ENCODE data around the gene GFI1B.
"Not testable (repeated sequence)": the region's sequence is repeated elsewhere in the genome, so short reads cannot be mapped to it uniquely, and the experiment has no call there.

GFI1B gene

DNA sequence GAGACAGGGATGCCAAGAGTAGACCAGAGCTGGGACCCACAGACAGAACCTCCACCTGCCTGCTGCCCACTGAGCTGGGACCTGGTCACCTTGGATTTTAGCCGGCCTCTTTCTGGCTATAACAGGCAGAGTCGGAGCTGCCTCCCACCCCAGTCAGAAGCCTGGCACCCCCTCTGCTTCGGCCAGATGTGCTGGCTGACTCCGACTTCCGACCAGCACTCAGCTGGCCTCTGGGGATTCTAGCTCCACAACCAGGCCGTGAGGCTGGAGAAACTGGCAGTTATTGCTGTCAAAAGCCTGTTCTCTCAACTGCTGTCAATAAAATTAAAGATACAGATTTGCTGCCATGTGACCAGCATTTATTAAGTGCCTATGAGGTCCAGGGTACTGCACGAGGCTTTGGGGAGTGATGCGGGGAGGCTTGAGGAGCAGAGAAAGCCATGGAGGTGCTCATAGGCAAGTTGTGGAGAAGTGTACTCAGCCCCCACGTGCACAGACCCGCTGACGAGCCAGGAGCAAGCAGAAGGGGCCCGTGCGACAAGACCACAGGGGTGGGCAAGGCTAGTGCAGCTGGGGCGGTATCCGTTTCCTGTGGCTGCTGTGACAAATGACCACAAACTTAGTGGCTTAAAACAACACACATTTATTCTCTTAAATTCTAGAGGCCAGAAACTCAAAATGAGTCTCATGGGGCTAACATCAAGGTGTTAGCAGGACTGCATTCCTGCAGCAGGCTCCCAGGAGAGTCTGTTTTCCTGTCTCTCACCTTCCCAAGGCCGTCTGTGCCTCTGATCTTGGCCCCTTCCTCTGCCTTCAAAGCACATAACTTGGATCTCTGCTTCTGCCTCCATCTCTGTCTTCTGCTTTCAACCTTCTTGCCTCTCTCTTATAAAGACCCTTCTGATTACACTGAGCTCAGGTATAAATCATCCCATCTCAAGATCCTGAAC lies 13.1 kb downstream of the GFI1B start:
- DNase-seq: no peak

GRCh38 chr9:132993511-132993939 lies 15.0 kb downstream of the GFI1B start:
- no peak for DNase-seq

DNA sequence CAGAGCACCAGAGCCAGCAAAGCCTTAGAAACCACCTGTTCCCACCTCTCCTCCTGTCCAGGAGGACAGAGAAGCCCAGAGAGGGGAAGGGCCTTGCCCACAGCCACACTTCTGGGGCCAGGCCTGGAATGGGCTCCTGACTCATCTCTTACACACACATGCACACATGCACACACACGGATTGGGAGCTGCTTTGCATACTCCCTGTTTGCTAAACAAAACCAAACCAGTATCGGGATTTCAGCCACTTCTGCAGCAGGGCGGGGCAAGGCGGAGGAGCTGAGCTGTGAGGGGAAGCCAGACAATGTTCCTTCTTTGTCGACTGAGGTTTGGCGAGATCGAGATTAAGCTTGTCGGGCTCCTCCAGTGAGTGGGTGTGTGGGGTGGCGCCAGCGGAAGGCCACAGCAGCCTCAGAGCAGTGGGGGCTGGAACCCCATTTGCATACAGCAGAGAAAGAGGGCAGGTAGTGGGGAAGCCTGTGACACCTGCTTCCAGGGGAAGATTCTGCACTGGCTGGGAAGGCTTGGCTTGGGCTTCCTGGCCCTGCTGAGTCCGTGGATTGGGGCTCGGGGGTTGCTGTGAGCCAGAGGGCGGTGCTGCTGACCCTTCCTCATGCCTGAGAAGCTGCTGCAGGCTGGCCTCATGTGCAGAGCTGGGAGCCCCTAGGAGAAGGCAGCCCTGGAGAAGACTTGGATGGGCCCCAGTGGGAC lies 16.1 kb downstream of the GFI1B start:
- DNase-seq: no peak

GRCh38 chr9:132995121-132995420 lies 16.6 kb downstream of the GFI1B start:
- no peak for DNase-seq

- DNase-seq: no peak
Observed at GRCh38 chr9:132995879-132996278, 17.4 kb downstream of the GFI1B start.

DNA sequence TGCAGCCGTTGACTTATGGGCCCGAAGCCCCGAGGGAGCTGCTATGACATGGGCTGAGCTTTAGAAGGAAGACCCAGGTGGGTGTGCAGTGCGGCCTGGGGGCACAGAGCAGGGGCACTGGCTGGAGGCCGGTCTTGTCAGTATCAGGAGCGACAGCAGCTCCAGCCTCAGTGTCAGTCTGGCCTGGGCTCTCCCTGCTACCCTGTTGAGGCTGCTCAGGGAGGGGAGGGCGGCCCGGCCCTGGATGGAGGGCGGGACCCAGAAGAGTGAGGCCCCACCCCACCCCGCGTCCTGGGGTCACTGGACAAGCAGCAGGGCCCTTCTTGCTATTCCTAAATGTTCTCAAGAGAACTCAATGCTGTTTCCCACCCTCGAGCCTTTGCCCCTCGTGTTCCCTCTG lies 18.0 kb downstream of the GFI1B start:
- DNase-seq: no peak

DNA sequence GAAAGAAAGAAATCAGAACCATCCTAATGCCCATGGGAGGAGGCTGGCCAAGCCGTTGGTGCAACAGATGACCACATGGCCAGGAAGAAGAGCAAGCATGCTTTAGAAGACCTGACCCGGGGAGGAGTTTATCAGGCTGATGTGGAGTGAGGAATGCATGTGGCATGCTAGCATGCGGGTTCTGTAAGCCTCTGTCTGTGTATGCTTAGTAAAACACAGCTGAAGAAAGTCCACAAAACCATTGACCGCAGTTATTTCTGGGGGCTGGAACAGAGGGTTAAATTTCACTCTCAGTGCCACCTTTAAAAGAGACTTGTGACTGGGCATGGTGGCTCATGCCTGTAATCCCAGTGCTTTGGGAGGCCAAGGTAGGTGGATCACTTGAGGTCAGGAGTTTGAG lies 19.1 kb downstream of the GFI1B start:
- DNase-seq: no peak

DNA sequence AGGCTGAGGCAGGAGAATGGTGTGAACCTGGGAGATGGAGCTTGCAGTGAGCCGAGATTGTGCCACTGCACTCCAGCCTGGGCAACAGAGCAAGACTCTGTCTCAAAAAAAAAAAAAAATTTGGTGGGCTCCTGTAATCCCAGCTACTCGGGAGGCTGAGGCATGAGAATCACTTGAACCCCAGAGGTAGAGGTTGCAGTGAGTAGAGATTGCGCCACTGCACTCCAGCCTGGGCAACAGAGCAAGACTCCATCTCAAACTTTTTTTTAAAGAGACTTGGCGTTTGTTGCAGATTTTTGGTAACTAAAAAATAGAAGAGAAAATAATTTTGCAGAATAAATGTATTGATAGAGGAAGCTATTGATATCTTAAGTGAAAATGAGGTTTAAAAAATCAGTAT lies 19.7 kb downstream of the GFI1B start:
- DNase-seq: not testable (repeated sequence)

DNA sequence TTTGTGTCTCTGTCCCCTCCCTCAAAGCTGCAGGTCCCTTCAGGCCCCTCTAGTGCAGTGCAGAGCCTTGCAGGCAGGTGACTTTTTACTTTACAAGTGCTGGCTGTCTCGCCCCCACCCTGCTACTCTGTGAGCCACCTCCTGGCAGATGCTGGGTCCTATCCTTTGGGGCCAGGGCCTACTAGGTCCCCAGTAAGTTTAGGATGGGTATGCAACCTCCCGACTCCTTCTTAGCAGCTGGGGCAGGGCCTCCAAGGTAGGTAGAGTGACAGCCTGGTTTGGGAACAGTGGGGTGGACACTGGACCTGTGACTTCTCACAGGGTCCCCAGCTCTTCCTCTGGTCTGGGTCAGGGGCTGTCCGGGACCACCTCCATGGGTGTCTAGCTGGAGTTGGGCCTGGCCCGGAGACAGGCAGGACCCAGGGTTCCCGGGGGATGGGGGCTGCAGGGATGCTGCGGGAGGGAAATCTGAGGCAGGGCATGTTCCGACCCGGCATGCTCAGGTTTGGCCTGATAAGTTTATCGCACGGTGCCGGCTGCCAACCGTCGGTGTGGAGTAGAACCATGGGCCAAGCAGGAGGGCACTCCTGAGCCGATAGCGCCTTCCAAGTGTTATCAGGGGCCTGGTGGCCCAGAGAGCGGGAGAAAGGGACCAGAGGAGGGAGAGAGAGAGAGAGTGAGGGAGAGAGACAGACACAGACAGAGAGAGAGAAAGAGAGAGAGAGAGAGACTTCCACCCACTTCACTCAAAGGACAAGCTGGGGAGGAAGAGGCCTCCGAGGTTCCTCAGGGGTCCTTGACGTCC lies 20.5 kb downstream of the GFI1B start:
- no peak for DNase-seq

GRCh38 chr9:133002147-133003070 lies 23.9 kb downstream of the GFI1B start:
- no peak for DNase-seq

- DNase-seq: no peak
Observed at GRCh38 chr9:133003071-133003461, 24.6 kb downstream of the GFI1B start.

GRCh38 chr9:133003671-133004090 lies 25.2 kb downstream of the GFI1B start:
- no peak for DNase-seq

DNA sequence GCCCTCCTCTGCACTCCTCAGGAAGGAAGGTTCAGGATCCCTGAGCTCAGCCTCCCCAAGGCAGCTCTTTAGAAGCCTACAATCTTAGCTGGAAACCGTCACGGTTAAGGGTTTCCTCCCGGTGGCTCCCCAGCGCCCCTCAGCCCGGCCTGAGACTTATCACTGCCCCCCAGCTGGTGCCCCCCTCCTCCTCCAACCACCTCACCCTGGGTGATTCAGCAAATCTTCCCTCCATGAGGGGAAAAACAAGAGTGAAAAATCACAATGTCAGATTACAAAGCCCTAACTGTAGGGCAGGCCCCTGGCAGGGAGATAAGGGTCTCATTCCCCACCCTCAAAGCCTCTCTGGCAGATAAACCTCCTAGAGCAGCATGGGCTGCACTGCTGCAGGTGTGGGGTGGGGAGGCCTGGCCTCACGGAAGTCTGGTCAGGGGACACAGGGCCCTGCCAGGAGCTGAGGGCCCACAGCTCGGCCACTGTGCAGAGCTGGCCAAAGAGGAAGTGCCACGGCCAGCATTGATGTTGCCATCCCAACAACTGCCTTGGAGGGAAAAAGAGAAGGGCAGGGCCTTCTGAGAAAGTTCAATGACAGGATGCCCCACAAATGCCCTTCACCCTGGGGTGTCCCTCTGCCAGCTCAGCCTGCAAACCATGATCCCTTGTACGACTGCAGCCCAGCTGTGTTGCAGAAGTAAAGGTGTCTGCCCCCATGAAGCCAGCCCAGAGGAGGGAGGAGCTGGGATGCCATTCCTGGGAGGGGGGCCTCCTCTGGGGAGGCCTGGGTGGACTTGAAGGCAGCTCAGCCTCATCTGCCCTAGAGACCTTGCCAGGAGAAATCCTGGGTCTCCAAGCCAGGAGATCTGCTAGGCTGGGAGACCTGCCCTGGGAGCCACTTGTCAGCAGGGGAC lies 25.9 kb downstream of the GFI1B start:
- DNase-seq: no peak

GRCh38 chr9:133004999-133005760 lies 26.7 kb downstream of the GFI1B start:
- no peak for DNase-seq

DNA sequence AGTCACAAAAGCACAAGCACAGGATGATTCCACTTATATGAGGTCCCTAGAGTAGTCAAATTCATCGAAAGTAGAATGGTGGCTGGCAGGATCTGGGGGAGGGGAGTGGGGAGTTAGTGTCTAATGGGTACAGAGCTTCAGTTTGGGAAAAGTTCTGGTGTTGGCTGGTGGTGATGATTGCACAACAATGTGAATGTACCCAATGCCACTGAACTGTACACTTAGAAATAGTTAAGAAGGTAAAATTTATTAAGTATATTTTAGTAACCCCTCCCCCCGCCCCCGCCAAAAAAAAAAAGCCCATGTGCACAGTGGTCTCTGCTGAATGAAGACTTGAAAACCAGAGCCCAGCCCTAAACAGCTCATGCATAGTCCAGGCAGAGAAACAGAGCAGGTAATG lies 27.5 kb downstream of the GFI1B start:
- no peak for DNase-seq

- no peak for DNase-seq
Observed at GRCh38 chr9:133006731-133007352, 28.3 kb downstream of the GFI1B start.

DNA sequence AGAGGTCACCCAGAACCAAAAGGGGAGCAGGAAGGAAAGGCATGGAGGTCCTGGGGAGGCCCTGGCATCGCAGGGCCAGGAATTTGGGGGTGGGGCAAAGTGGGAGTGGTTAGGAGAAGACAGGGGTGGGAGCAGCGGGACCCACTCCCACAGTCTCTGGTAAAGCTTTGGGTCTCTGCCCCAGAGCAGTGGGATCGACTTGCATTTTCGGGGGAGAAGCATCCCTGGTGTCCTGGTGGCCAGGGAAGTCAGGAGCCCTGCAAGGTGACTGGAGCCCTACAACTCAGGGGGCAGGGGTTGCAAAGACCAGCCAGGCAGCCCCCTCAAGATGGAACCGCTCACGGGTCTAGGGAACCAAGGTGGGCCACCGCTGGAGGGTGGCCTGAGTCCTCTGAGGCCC lies 29.9 kb downstream of the GFI1B start:
- DNase-seq: no peak

- no peak for DNase-seq
Observed at GRCh38 chr9:133008824-133009223, 30.3 kb downstream of the GFI1B start.

DNA sequence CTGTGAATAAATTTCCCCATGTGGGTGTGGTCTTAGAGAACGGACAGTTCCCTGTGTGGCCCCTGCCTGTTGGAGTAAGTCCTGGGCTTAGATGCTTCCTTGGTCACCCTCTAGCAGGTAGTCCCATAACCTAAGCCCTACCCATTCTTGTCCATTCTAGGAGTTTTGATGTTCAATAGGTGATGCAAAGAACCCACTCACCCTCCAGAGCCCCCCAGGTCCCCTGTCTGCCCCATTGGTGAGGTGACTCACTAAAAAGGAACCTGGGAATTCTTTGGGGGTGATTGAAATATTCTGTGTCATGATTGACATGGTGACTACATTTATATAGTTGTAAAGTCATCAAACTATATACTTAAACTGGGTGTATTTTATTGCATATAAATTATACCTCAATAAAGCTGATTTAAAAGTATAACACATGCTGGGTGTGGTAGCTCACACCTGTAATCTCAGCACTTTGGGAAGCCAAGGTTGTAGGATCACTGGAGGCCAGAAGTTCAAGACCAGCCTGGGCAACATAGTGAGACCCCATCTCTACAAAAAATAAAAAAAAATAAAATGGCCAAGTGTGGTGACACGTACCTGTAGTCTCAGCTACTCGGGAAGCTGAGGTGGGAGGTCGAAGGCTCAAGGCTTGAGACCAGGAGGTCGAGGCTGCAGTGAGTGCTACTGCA lies 31.6 kb downstream of the GFI1B start:
- DNase-seq: no peak
